GM21529 (cell line): ENCODE measurements around the gene CHRD.
"Not testable (repeated sequence)": the region's sequence is repeated elsewhere in the genome, so short reads cannot be mapped to it uniquely, and the experiment has no call there.

Experiments used
- ATAC-seq: cut with Tn5 transposase; IDR thresholded peaks from one replicate; pipeline ENCODE4 v1.9.1; 2021; ENCODE audit not compliant: unreplicated experiment

CHRD gene

DNA sequence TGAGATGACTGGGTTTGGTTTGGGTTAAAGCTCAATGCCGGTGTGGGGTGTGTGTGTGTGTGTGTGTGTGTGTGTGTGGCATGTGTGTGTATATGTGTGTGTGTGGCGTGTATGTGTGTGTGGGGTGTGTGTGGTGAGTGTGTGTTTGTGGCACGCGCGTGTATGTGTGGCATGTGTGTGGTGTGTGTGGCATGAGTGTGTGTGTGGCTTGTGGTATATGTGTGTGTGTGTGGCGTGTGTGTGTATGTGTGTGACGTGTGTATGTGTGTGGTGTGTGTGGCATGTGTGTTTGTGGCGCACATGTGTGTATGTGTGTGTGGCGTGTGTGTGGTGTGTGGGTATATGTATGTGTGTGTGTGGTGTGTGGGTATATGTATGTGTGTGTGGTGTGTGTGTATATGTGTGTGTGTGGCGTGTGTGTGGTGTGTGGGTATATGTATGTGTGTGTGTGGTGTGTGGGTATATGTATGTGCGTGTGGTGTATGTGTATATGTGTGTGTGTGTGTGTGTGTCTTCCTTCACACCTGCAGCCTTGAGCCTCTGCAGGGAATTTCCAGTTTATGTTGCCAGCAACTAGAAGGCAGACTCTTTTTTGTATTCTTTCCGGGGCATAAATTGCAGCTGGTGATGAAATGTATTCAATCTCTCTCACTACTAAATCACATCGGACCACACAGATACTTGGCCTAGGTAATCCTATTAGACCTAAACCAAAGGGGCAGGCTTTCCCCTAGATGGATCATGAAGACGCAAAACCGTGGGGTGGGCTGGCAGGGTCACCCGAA lies 34.8 kb downstream of the CHRD start:
- ATAC-seq = no peak

DNA sequence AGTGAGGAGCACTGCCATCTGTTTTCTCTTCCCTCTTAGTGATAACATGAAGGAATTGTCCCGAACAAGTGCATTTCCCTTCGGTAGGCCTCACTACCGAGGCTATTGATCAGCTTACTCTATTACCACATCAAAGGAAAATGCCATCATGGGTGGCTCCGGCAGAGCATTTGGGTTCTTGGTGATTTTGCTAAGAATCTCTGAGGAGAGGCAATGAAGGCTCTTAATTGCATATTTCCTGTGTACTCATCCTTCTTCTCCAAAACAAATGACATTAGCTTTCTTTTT lies 35.3 kb downstream of the CHRD start:
- no peak for ATAC-seq

DNA sequence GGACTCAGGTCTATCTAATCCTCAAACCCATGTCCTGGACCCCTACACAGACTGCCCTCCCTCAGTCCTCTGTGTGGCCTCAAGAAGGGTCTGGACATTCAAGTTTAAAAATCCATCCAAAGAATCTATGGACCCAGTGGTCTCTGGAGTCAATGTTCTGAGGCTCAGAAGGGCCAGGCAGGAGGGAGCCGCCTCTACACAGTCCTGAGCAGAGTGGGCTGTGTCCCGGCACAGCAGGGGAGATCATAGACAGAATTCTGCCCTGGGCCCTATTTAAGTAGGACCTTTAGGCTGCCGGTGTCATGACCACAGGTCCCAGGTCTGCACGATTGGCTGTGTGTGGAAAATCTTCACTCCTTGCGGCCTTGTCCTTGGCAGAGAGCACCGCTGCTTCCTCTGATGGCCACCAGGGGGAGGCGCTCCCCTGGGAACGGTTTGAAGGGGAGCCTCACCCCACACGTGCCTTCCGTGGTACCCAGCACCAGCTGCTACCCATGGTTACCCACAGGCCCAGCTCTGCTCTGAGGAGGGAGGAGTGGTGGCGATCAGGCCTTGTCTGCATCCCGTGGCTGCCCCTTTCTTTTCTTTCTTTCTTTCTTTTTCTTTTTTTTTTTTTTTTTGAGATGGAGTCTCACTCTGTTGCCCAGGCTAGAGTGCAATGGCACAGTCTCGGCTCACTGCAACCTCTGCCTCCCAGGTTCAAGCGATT lies 37.9 kb downstream of the CHRD start:
- ATAC-seq = peak; percentile 89

DNA sequence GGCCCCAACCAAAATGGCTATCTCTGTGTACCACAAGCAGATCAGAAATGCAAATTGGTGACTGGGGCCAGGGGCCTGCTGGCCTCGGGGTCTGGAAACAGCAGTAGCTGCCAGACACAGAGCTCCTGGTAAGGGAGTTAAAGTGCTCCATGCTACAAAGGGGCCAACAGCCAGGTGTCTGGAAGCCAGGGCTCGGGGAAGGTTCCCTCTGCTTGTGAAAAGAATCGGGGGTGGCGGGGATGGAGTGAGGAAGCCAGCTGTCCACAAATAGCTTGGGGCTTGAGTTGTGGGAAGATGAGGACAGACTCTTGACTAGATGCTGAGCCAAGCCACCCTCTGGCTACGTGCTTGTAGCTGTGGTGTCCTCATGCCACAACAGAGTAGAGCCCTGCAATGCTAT lies 39.3 kb downstream of the CHRD start:
- ATAC-seq = no peak

DNA sequence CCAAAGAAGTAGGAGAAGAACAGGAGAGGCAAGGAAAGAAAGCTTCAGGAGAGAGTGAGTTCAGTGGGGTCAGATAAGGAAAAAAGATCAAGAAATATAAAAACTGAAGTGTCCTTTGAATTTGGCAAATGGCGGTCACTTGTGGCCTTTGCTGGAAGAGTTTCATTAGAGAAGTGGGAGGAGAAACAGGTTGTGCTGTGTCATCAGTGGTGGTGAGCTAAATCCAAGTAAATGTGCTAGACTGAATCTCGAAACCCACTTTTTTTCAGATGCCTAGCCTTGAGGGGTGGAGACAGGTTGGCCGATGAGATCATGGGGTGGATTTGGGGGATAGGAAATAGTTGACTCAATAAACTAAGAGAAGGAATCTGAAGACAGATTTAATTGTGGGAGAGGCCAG lies 43.7 kb downstream of the CHRD start:
- no peak for ATAC-seq

DNA sequence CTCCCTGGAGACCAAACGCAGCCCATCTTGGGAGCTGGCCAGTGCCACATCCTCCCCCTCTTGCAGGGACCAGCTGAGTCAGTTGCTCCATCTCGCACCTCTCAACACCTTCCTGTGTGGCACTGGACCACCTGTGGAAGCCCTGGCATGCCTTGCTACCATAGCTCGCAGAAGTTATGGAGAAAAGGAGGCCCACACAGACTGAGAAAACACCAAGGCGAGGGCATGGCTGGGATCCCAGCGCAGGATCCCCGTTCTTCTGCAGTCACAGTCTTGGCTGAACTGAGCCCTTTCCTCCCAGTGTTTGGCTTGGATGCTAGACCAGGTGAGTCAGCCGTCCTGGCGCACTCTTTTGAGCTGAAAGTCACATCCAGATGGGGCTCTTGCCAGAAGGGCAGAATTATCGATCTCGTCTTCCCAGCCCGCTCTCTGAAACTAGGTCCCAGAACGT lies 46.9 kb downstream of the CHRD start:
- ATAC-seq = no peak

DNA sequence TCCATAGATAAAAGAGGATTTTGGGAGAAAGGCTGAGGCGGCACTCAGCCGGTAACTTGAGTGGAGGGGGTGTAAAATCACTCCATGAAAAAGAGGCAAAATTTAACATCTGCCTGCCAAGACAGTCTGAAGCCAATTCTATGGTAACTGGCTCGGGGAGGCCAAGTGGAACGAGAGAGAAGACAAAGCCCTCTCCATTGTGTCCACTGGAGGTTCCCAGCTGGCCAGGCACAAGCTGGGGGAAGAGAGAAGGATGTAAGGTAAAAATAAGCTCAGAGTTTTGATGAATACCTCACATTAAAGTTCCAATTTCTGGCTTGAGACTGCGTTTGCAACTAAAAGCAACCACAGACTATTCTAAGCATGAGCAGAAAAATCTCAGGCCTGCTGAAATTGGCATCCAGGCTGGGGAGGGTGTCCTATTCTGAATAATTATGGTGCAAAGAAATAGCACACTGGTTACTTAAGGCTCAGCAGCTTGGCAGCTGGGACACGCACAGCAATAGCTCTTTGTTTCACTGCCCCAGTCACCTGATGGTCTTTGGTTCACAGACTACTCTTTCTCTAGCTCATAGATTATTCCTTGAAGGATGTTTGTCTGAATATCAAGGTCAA lies 48.8 kb downstream of the CHRD start:
- ATAC-seq = no peak

DNA sequence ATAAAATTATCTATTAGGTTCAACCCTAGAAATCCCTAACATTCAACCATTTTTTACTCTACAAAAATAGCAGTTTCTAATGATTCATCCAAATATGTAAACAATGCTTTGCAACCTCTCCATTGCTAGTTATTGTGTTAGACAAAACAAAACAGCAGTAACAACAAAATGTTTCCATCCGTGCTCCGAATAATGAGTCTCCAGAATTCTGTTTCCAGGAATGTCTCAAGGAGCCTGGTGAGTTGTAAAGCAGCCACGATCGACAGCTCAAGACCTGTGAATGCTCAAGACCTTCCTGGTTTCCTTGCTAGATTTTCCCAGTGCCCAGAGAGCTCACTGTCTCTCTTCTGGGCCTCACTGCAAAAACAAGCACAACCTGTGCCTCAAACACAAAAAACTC lies 49.9 kb downstream of the CHRD start:
- ATAC-seq = no peak

DNA sequence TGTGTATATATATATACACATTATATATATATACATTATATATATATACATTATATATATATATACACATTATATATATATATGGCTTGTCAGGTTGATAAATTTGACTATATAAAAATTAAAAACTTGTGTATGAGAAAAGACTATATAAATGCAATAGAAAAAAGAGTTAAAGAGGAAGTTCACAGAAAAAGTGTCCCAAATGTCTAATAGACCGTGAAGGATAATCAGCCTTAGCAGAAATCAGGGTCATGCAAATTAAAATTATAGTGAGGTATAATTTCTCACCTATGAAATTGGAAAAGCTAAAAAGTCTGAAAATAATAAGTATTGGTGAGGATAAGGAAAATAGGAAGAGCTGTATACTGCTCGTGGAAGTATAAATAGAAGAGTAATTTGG lies 51.1 kb downstream of the CHRD start:
- ATAC-seq = no peak

DNA sequence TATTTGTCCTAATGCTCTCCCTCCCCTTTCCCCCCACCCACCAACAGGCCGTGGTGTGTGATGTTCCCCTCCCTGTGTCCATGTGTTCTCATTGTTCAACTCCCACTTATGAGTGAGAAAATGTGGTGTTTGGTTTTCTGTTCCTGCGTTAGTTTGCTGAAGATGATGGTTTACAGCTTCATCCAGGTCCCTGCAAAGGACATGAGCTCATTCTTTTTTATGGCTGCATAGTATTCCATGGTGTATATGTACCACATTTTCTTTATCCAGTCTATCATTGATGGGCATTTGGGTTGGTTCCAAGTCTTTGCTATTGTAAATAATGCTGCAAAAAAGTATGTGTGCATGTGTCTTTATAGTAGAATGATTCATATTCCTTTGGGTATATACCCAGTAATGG lies 53.3 kb downstream of the CHRD start:
- ATAC-seq = not testable (repeated sequence)

DNA sequence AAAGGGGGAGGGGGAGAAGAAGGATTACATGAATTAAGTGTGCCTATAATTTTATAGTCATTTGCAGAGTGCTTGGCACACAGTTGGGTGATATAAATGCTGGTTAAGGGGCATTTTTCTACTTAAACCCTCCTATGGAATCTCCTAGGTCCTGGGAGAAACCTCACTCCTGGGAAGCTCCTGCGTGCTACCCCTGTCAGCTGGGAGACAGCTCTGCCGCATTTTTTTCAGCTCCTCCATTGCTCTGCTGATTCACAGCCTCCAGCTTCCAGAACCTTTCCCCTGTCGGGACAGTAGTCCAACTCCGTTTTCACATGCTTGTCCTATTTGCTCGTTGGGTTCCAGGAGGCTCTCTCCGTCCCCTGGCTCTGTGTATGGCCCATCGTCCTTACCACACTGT lies 59.2 kb downstream of the CHRD start:
- ATAC-seq = no peak
